ENCODE results near the gene TTC33. TPM values are rescaled to one million over a fixed set of nuclear protein-coding genes. Genes with fewer than 3 reads are reported as not detected.
A peak's percentile ranks its signal among the peaks of the same experiment; 100 is the strongest.

The TTC33 gene
- total RNA-seq, 4 donors from 2014 or later = 11.3 to 19.0 (median 14.9) TPM

- Histone ChIP-seq H3K4me3 (no peak overlapping the region), H3K27ac (peak overlapping the region in 3 of 4 donors; percentile 36 to 42 (median 37)), H3K27me3 (no peaks in the 10 kb centered on the region), H3K9me3 (no peaks in the 10 kb centered on the region), H3K36me3 (no peaks in the 10 kb centered on the region), H3K4me1 (peaks cover 0 to 12% (median 0%) of the 10 kb centered on the region in 4 donors)
- TF ChIP-seq POLR2A (IDR thresholded peaks at IDR 0.05) (no peak), CTCF (IDR thresholded peaks at IDR 0.05) (no peak)
- DNase-seq = peak in 2 of 3 donors; percentile 28 to 67
Observed at GRCh38 chr5:40486437-40487275, 269.1 kb downstream of the TTC33 start.

DNA sequence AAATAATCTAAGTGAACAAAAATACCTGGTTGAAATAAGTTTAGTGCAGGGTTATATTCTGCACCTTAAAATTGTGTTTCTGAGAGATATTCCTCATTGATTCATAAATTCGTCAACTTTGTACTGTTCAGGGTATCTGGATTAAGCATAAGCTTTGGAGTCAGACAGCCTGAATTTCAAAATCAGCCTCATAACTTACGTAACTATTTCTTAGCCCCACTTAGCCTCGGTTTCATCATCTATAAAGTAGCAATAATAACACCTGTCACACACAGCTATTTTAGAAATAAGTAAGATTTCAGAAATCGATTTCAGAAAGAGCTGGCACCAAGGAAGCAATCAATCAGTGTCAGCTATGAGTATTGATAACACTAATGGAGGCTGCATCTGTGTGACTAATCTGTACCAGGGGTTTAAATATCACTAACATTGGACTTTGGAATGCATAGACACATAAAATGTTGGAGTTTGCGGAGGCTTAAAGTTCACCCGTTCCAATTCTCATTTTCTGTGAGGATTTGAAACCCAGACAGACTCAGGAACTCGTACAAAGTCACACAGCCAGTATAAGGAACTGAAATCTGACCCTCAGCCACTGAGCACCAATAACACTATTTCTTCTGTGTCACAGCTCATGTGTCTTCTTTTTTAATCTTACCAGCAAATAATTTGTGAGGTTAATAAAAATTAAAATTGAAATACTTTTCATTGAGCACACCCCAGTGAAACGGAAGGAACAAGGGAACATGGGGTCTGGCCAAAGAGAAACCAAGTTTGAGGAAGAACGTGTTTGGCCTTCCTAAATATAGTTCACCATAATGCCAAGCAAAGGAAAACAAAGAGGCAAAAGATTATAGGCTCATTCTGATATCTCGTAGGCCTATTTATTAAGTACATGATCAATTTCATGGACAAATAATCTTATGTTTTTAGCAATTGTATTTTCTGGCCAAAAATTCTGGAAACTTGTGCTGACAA, 270.5 kb downstream of the TTC33 start:
- Histone ChIP-seq H3K9me3 (no peaks in the 10 kb centered on the region), H3K4me3 (no peak overlapping the region), H3K27me3 (no peaks in the 10 kb centered on the region), H3K36me3 (no peaks in the 10 kb centered on the region), H3K4me1 (peaks cover 0 to 12% (median 0%) of the 10 kb centered on the region in 4 donors), H3K27ac (peak overlapping the region in 3 of 4 donors; percentile 3 to 53 (median 37))
- no peak for DNase-seq
- TF ChIP-seq CTCF (IDR thresholded peaks at IDR 0.05) = no peak
- TF ChIP-seq POLR2A (IDR thresholded peaks at IDR 0.05) = no peak

GRCh38 chr5:40484495-40484894, 271.3 kb downstream of the TTC33 start:
- peak overlapping the region in 2 of 4 donors; percentile 37 to 53 for H3K27ac ChIP-seq
- DNase-seq = no peak
- no peaks in the 10 kb centered on the region for H3K36me3 ChIP-seq

DNA sequence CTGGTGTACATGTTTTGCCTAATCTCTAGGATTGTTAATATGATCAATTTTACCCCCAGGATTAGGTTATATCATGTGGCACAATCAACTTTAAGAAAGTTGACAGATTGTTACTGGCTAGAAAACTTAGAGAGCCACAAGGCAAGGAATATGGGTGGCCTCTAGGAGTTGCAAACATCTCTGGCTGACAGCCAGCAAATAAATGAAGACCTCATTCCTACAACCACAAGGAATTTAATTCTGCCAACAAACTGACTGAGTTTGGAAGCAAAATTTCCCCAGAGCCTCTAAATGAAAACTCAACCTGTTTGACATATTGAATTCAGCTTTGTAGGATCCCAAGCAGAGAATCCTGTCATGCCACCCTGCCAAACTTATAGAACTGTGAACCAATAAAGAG, 272.4 kb downstream of the TTC33 start:
- H3K27me3 ChIP-seq = no peaks in the 10 kb centered on the region
- no peak overlapping the region for H3K4me3 ChIP-seq
- H3K4me1 ChIP-seq = peaks cover 0 to 12% (median 0%) of the 10 kb centered on the region in 4 donors
- H3K9me3 ChIP-seq = no peaks in the 10 kb centered on the region
- H3K27ac ChIP-seq = no peak overlapping the region
- H3K36me3 ChIP-seq = no peaks in the 10 kb centered on the region
- no peak for DNase-seq
- TF ChIP-seq CTCF (IDR thresholded peaks at IDR 0.05) = no peak
- TF ChIP-seq POLR2A (IDR thresholded peaks at IDR 0.05) = no peak

More at GRCh38 chr5:40484495-40484894, 271.3 kb downstream of the TTC33 start:
- Histone ChIP-seq H3K9me3 (no peaks in the 10 kb centered on the region), H3K4me1 (peaks cover 0 to 12% (median 0%) of the 10 kb centered on the region in 4 donors), H3K4me3 (no peak overlapping the region), H3K27me3 (no peaks in the 10 kb centered on the region)
- no peak for TF ChIP-seq POLR2A (IDR thresholded peaks at IDR 0.05)
- no peak for TF ChIP-seq CTCF (IDR thresholded peaks at IDR 0.05)

DNA sequence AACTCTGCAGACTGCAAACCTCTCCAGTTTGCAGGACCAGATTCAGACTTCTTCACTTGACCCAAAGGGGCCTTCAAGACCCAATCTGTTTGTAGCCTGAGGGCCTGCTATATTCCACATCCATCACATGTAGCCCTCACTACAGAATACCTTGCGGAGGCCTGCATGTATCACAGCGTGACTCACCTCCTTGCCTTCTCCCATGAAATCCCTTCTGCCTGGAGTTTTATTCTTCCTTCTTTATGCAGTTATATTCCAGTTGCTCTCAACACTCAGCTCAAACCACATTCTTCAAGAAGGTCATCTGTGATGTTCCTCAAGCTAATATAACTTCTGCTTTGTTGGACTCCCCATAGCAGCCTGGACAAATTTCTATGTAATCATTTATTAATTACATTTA, 274.5 kb downstream of the TTC33 start:
- peaks cover 0 to 9% (median 0%) of the 10 kb centered on the region in 4 donors for H3K4me1 ChIP-seq
- H3K27ac ChIP-seq = no peak overlapping the region
- H3K9me3 ChIP-seq = no peaks in the 10 kb centered on the region
- no peaks in the 10 kb centered on the region for H3K36me3 ChIP-seq
- TF ChIP-seq CTCF (IDR thresholded peaks at IDR 0.05) (no peak), POLR2A (IDR thresholded peaks at IDR 0.05) (no peak)
- no peaks in the 10 kb centered on the region for H3K27me3 ChIP-seq
- H3K4me3 ChIP-seq = no peak overlapping the region
- no peak for DNase-seq

Measured in Peyer's patch (tissue), 4 donors.